GM10248 (cell line): Measurements from ENCODE around the gene HELLS.
A peak's percentile ranks its signal among the peaks of the same experiment; 100 is the strongest.

Source experiments
- CTCF ChIA-PET: fragments of 300-600 bp; sonication (Branson Sonifier 250); formaldehyde crosslinking; extraction: SDS; loops from one replicate; lab custom pipeline; 2021; ENCODE audit warnings: antibody characterized with exemption; lab: Yijun Ruan, JAX
- POLR2A ChIA-PET: fragments of 350-650 bp; sonication (Branson Sonifier 250); formaldehyde crosslinking; extraction: SDS; loops from one replicate; lab custom pipeline; 2020; ENCODE audit warnings: antibody characterized with exemption; lab: Yijun Ruan, JAX
- DNase-seq: peaks from one replicate; pipeline ENCODE4 v3.0.0; 2012; ENCODE audit errors: extremely low spot score
- TF ChIP-seq, protein P1 (sequence below): IDR thresholded peaks from 2 replicates; pipeline ENCODE4 v1.5.1; 2012; ENCODE audit warnings: mild to moderate bottlenecking, low read depth; ENCODE audit errors: extremely low read depth, missing control alignments, control extremely low read depth

HELLS gene

DNA sequence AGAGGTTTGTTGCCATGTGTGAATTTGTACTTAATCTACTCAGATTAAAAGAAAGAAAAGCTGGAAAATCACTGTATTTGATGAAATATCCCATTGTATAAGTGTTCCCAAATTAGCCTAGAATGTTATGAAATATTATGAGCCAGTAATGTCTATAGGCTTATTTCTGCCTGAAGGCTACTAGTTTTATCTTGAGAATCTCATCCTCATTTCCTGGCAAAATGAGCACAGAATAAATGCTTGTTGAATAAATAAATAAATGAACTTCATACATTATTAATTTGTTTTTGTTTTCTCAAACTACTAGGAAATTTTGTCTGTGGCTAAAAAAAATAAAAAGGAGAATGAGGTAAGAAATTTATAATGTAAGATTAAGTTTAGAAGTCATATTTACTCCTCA, 25.5 kb downstream of the HELLS start:
- TF ChIP-seq, protein P1, sequence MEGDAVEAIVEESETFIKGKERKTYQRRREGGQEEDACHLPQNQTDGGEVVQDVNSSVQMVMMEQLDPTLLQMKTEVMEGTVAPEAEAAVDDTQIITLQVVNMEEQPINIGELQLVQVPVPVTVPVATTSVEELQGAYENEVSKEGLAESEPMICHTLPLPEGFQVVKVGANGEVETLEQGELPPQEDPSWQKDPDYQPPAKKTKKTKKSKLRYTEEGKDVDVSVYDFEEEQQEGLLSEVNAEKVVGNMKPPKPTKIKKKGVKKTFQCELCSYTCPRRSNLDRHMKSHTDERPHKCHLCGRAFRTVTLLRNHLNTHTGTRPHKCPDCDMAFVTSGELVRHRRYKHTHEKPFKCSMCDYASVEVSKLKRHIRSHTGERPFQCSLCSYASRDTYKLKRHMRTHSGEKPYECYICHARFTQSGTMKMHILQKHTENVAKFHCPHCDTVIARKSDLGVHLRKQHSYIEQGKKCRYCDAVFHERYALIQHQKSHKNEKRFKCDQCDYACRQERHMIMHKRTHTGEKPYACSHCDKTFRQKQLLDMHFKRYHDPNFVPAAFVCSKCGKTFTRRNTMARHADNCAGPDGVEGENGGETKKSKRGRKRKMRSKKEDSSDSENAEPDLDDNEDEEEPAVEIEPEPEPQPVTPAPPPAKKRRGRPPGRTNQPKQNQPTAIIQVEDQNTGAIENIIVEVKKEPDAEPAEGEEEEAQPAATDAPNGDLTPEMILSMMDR, result no peak
- DNase-seq, result no peak
- CTCF ChIA-PET, result no interaction called here
- POLR2A ChIA-PET, result no interaction called here

DNA sequence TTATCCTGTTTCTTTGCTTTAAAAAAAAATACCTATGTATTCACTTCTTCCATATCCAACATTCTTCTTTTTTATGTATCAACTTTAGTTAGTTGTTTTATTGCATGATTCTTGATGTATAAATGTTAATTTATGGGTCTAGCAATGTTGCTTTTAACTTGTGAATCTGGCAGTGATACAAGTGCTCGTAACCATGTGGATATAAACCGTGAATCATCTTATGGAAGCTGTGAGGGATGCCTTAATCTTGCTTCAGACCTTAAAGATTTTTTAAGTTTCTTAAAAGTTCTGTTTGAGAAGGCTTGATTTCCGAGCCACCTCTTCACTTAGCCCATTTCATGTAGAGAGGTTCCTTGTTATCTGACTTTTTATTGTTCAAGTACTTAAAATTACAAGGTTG, 25.9 kb downstream of the HELLS start:
- ChIA-PET CTCF (no interaction called here), POLR2A (no interaction called here)
- no peak for DNase-seq
- TF ChIP-seq, protein P1, result no peak

DNA sequence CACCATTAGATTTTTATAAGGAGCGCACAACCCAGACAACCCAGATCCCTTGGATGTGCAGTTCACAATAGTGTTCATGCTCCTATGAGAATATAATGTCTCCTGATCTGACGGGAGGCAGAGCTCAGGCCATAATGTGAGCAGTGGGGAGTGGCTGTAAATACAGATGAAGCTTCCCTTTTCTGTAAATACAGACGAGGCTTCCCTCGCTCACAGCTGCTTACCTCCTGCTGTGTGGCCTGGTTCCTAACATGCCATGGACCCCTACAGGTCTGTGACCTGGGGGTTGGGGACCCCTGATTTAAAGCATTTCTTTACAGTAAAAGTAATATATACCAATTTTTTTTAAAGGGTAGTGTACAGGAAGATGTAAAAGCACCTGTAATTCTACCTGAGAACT, 33.2 kb downstream of the HELLS start:
- DNase-seq, result no peak
- CTCF ChIA-PET, result interaction anchor here (1.3 to 2.0 kb wide), 3 partner anchors 14 to 23 kb away, joined by 3 to 6 read pairs (median 4); no protein-coding TSS in a partner anchor
- POLR2A ChIA-PET, result no interaction called here
- TF ChIP-seq, protein P1, result no peak

DNA sequence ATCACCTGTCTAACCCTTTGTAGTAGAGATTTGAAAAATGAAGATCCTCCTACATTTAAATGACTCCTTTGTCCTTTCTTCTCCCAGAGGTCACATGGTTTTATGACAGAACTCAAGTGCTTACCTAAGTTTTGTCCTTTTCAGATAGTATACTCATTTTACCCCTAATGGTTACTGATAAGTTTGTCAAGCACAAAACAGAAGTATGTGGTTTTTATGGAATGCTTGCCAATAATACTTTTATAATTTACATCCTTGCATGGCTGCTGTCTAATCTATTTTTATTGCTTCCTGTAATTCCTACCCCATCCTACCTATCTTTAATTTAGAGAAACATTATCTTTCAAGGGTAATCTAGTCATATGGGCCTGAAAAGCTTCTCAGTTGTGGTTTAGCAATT, 37.5 kb downstream of the HELLS start:
- CTCF ChIA-PET, result no interaction called here
- POLR2A ChIA-PET, result no interaction called here
- TF ChIP-seq, protein P1, result no peak

DNA sequence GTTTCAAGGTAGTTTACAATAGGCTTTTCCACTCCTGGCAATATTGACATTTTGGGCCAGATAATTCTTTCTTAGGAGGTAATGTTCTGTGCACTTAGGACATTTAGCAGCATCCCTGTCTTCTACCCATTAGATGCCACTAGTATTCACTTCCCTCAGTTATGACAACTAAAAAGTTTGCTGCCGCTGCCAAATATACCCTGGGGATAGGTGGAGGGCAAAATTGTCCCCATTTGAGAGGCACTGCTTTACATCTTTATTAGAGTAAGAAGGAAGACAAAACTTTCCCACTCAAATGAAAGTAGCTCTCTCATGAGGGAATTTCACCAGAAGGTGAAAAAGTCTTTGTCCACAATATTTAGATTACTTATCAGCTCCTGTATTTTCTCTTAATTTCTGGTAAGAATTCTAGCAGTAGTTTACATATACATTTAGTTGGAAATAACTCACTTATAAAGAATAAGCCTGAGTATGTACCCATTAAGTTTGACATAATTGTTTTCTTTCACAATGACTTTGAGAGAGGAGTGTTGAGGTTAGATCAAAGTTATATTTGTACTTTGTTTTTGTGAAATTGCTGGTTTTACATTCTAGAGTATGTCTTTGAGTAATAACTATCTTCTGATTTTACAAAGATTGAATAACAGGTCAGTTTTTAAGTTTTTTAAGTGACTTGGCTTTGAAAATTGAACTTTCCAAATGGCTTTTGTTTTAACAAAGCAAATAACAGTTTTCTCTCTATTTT, 46.0 kb downstream of the HELLS start:
- DNase-seq, result peak; percentile 25
- POLR2A ChIA-PET, result no interaction called here
- CTCF ChIA-PET, result no interaction called here
- TF ChIP-seq, protein P1, result no peak

More for the DNA sequence above, 37.5 kb downstream of the HELLS start:
- no peak for DNase-seq

DNA sequence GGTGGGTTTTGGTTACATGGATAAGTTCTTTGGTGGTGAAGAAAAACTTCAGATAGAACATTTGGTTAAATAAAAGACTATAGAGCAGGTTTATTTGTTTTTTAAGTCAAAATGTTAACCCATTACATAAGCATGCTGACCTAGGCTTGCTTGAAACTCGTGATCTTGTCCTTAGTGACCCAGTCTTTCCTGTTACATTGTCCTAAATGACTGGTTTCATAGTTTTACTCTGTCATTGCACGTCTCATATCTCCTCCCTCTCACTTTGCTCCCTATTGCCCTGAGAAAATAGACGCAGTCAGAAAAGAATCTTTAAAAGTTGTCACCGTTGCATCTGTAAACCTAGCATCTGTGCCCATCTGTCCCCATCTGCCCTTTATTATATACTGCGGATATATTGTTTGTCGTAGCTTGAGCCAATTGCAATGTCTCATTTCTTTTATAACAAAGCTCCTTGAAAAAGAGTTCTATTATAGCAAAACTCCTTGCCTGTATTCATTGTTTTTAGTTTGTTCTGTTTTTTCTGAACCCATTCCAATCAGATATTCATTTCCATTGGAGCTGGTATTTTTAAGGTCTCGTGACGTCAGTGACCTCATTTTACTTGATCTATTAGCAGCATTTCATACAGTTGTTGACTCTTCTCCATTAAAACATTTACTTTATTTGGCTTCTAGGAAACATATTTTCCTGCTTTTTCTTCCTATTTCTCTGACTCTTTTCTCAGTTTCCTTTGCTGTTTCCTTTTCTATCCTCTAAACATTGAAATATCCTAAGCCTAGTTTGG, 57.3 kb downstream of the HELLS start:
- no peak for DNase-seq
- ChIA-PET CTCF (no interaction called here), POLR2A (no interaction called here)
- TF ChIP-seq, protein P1, result no peak
